WTC11 (cell line): ENCODE results near the gene HOXD13. TPM values are rescaled to one million over a fixed set of nuclear protein-coding genes. Genes with fewer than 3 reads are reported as not detected.

ENCODE experiments used
- ATAC-seq: fragments of 200-7000 bp; cut with Tn5 transposase; 2 replicates; pipeline ENCODE4 v1.10.0; 2021; ENCODE audit warnings: mild to moderate bottlenecking, moderate library complexity
- CTCF ChIA-PET: fragments of 300-600 bp; sonication (Branson Sonifier 250); formaldehyde crosslinking; loops from one replicate; lab custom pipeline; 2021; ENCODE audit warnings: antibody characterized with exemption; lab: Charles Lee
- POLR2A ChIA-PET: fragments of 350-600 bp; sonication (Branson Sonifier 250); formaldehyde crosslinking; loops from one replicate; lab custom pipeline; 2021; ENCODE audit warnings: antibody characterized with exemption; lab: Charles Lee
- DNase-seq: peaks from one replicate; pipeline ENCODE4 v3.0.0; 2021; ENCODE audit warnings: low spot score
- H3K27ac Mint-ChIP-seq: 2 replicates; pipeline ENCODE4 v1.8.0; 2021; ENCODE audit warnings: mixed read lengths
- H3K27me3 Mint-ChIP-seq: 2 replicates; pipeline ENCODE4 v1.8.0; 2021; ENCODE audit warnings: low read depth, mild to moderate bottlenecking, moderate library complexity, mixed read lengths
- H3K36me3 Mint-ChIP-seq: 2 replicates; pipeline ENCODE4 v1.8.0; 2021; ENCODE audit warnings: mixed read lengths
- H3K4me1 Mint-ChIP-seq: 2 replicates; pipeline ENCODE4 v1.8.0; 2022; ENCODE audit warnings: mixed read lengths
- H3K4me3 Mint-ChIP-seq: 2 replicates; pipeline ENCODE4 v1.8.0; 2021; ENCODE audit warnings: mild to moderate bottlenecking, moderate library complexity, mixed read lengths
- H3K9me3 Mint-ChIP-seq: 2 replicates; pipeline ENCODE4 v1.8.0; 2021; ENCODE audit warnings: mixed read lengths
- CREM ChIP-seq: sonication (generic); formaldehyde crosslinking; IDR thresholded peaks from 2 replicates; pipeline ENCODE4 v1.8.1; 2022; ENCODE audit warnings: mild to moderate bottlenecking, missing genetic modification reagents, moderate library complexity
- EMX1 ChIP-seq: fragments of 250-450 bp; sonication (Bioruptor Pico); IDR thresholded peaks from 2 replicates; pipeline ENCODE4 v1.8.0; 2021; ENCODE audit warnings: mild to moderate bottlenecking
- HMGA2 ChIP-seq: fragments of 250-450 bp; sonication (Bioruptor Pico); IDR thresholded peaks from 2 replicates; pipeline ENCODE4 v1.4.0; 2021; ENCODE audit warnings: mild to moderate bottlenecking, moderate library complexity
- IRF2 ChIP-seq: sonication (generic); formaldehyde crosslinking; IDR thresholded peaks from 2 replicates; pipeline ENCODE4 v1.8.0; 2022; ENCODE audit warnings: low read depth, missing genetic modification reagents, borderline replicate concordance
- NR2C2 ChIP-seq: sonication (generic); formaldehyde crosslinking; IDR thresholded peaks from 2 replicates; pipeline ENCODE4 v1.8.0; 2022; ENCODE audit warnings: mild to moderate bottlenecking, missing genetic modification reagents
- PRRX2 ChIP-seq: fragments of 250-450 bp; sonication (Bioruptor Pico); IDR thresholded peaks from 2 replicates; pipeline ENCODE4 v1.8.0; 2021; ENCODE audit warnings: mild to moderate bottlenecking
- total RNA-seq: library from RNA; stranded (reverse); gene quantifications from 3 replicates; pipeline ENCODE4 v1.2.3, GENCODE V29; 2021
- TF ChIP-seq, protein P1 (sequence below): fragments of 250-450 bp; sonication (Bioruptor Pico); IDR thresholded peaks from 2 replicates; pipeline ENCODE4 v1.8.0; 2021; ENCODE audit warnings: mild to moderate bottlenecking
- TF ChIP-seq, protein P2 (sequence below): sonication (generic); formaldehyde crosslinking; IDR thresholded peaks from 2 replicates; pipeline ENCODE4 v1.8.0; 2022; ENCODE audit warnings: mild to moderate bottlenecking, missing genetic modification reagents
- TF ChIP-seq, protein P3 (sequence below): sonication (generic); formaldehyde crosslinking; IDR thresholded peaks from 2 replicates; pipeline ENCODE4 v1.8.0; 2023; ENCODE audit warnings: mild to moderate bottlenecking, missing genetic modification reagents

Gene HOXD13
- total RNA-seq, 1 experiment from 2014 or later: not detected

DNA sequence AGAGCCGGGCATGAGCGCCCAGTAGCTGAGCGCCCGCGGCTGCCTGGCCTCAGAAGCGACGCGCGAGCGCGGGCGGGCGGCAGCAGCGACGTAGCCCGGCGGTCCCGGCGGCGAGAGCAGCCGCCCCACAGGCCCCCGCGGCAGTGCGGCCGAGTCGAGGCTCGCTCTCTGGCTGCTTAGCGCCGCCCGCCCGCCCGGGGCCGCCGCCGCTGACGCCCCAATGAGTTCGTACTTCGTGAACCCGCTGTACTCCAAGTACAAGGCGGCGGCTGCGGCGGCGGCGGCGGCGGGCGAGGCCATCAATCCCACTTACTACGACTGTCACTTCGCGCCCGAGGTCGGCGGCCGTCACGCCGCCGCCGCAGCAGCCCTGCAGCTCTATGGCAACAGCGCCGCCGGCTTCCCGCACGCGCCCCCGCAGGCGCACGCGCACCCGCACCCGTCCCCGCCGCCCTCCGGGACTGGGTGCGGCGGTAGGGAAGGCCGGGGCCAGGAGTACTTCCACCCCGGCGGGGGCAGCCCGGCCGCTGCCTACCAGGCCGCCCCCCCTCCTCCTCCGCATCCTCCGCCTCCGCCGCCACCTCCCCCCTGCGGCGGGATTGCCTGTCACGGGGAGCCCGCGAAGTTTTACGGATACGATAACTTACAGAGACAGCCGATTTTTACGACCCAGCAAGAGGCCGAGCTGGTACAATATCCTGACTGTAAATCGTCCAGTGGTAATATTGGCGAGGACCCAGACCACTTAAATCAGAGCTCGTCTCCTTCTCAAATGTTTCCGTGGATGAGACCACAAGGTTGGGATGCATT is 37.8 kb downstream of the HOXD13 start:
- H3K9me3 Mint-ChIP-seq: no peaks in the 10 kb centered on the region
- CTCF ChIA-PET: interaction anchor here (1.2 to 3.1 kb wide), 3 partner anchors 10 to 424 kb away, joined by 3 to 14 read pairs (median 3); no protein-coding TSS in a partner anchor

DNA sequence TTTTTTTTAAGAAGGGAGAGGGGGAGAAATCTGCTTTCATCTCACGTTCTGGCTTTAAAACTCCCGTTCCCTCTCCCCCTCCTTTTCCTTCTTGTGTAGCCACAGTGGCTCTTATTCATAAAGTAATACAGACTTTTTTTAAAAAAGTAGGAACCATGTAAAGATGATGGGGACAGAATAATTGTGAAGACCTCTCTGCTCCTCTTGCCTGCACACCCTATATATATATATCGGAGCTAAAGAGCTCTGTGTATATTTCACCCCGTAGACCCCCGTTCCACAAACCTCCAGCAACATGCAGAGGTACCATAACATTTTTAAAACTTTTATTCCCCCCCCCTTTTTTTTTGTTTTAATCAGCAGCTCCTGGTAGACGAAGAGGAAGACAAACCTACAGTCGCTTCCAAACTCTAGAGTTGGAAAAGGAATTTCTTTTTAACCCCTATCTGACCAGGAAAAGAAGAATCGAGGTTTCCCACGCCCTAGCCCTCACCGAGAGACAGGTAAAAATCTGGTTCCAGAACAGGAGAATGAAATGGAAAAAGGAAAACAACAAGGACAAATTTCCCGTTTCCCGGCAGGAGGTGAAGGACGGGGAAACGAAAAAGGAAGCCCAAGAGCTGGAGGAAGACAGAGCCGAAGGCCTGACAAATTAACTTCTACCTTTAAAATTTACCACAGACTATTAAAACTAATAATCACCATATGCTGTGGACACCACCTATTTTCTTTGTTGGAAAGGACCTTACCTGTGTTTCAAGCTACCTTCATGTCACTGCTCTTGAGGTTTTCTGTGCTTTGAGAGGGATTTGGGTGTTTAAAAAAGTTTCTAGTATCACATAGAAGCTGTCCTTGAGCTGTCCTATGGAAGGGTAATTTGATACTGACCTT is 38.7 kb downstream of the HOXD13 start:
- no peak for DNase-seq
- H3K27me3 Mint-ChIP-seq: peaks cover 98% of the 10 kb centered on the region
- H3K27ac Mint-ChIP-seq: no peak overlapping the region
- peak overlapping the region; percentile 45 for H3K4me3 Mint-ChIP-seq
- POLR2A ChIA-PET: no interaction called here
- CTCF ChIA-PET: interaction anchor here (1.4 to 3.1 kb wide), 4 partner anchors 9 to 423 kb away, joined by 3 to 14 read pairs (median 8); no protein-coding TSS in a partner anchor
- H3K36me3 Mint-ChIP-seq: 0 out of 2 replicates have a peak, but pooled peaks cover 2% of the 10 kb centered on the region
- H3K9me3 Mint-ChIP-seq: no peaks in the 10 kb centered on the region
- peaks cover 35% of the 10 kb centered on the region for H3K4me1 Mint-ChIP-seq
- TF ChIP-seq, protein P1, sequence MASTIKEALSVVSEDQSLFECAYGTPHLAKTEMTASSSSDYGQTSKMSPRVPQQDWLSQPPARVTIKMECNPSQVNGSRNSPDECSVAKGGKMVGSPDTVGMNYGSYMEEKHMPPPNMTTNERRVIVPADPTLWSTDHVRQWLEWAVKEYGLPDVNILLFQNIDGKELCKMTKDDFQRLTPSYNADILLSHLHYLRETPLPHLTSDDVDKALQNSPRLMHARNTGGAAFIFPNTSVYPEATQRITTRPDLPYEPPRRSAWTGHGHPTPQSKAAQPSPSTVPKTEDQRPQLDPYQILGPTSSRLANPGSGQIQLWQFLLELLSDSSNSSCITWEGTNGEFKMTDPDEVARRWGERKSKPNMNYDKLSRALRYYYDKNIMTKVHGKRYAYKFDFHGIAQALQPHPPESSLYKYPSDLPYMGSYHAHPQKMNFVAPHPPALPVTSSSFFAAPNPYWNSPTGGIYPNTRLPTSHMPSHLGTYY (CRISPR knock-in tag): no peak
- no peak for TF ChIP-seq EMX1
- TF ChIP-seq, protein P2, sequence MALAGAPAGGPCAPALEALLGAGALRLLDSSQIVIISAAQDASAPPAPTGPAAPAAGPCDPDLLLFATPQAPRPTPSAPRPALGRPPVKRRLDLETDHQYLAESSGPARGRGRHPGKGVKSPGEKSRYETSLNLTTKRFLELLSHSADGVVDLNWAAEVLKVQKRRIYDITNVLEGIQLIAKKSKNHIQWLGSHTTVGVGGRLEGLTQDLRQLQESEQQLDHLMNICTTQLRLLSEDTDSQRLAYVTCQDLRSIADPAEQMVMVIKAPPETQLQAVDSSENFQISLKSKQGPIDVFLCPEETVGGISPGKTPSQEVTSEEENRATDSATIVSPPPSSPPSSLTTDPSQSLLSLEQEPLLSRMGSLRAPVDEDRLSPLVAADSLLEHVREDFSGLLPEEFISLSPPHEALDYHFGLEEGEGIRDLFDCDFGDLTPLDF (CRISPR knock-in tag): no peak
- ATAC-seq: no peak

More for the DNA sequence above, 37.8 kb downstream of the HOXD13 start:
- TF ChIP-seq PRRX2 (CRISPR knock-in tag) (no peak), CREM (CRISPR knock-in tag) (no peak), NR2C2 (CRISPR knock-in tag) (no peak)
- TF ChIP-seq, protein P3, sequence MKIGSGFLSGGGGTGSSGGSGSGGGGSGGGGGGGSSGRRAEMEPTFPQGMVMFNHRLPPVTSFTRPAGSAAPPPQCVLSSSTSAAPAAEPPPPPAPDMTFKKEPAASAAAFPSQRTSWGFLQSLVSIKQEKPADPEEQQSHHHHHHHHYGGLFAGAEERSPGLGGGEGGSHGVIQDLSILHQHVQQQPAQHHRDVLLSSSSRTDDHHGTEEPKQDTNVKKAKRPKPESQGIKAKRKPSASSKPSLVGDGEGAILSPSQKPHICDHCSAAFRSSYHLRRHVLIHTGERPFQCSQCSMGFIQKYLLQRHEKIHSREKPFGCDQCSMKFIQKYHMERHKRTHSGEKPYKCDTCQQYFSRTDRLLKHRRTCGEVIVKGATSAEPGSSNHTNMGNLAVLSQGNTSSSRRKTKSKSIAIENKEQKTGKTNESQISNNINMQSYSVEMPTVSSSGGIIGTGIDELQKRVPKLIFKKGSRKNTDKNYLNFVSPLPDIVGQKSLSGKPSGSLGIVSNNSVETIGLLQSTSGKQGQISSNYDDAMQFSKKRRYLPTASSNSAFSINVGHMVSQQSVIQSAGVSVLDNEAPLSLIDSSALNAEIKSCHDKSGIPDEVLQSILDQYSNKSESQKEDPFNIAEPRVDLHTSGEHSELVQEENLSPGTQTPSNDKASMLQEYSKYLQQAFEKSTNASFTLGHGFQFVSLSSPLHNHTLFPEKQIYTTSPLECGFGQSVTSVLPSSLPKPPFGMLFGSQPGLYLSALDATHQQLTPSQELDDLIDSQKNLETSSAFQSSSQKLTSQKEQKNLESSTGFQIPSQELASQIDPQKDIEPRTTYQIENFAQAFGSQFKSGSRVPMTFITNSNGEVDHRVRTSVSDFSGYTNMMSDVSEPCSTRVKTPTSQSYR: no peak
- Mint-ChIP-seq H3K36me3 (0 out of 2 replicates have a peak, but pooled peaks cover 2% of the 10 kb centered on the region), H3K4me1 (peaks cover 27% of the 10 kb centered on the region), H3K4me3 (peak overlapping the region; percentile 45), H3K27ac (no peak overlapping the region), H3K27me3 (peaks cover 98% of the 10 kb centered on the region)
- POLR2A ChIA-PET: no interaction called here
- DNase-seq (peak; percentile 56), ATAC-seq (peak; percentile 40)

DNA sequence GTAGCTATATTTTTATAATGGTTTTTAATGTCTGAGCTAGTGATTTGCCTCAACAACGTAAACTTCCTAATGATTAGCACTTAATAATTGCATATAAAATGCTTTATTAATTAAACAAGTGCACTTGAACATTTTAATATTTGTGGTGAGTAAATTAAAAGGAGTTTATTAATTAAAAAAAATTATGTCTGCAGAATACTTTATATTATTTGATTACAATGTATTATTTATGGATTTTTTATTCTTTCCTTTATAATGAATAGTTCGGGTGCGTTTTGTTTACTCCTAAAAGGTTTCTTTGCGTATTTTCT is 39.3 kb downstream of the HOXD13 start:
- Mint-ChIP-seq H3K4me1 (peaks cover 37% of the 10 kb centered on the region), H3K36me3 (0 out of 2 replicates have a peak, but pooled peaks cover 2% of the 10 kb centered on the region), H3K27me3 (peaks cover 98% of the 10 kb centered on the region), H3K27ac (no peak overlapping the region), H3K9me3 (no peaks in the 10 kb centered on the region), H3K4me3 (no peak overlapping the region)
- ChIA-PET POLR2A (no interaction called here), CTCF (interaction anchor here (1.6 to 3.1 kb wide), 3 partner anchors 8 to 323 kb away, joined by 6 to 14 read pairs (median 9); no protein-coding TSS in a partner anchor)
- DNase-seq (no peak), ATAC-seq (no peak)
- TF ChIP-seq IRF2 (CRISPR knock-in tag): no peak
- TF ChIP-seq HMGA2 (CRISPR knock-in tag): peak; percentile 56
